Nephron progenitor cell (in vitro differentiated cells): ENCODE results near the gene CBX2.
A peak's percentile ranks its signal among the peaks of the same experiment; 100 is the strongest.

ENCODE experiments used
- DNase-seq: peaks from one replicate; pipeline ENCODE4 v3.0.0; 2021
- H3K27ac Mint-ChIP-seq: 2 replicates; pipeline ENCODE4 v1.8.0; 2021; ENCODE audit warnings: mild to moderate bottlenecking, moderate library complexity, mixed read lengths
- H3K27me3 Mint-ChIP-seq: 2 replicates; pipeline ENCODE4 v1.8.0; 2021; ENCODE audit warnings: mild to moderate bottlenecking, low read depth, mixed read lengths; ENCODE audit not compliant: poor library complexity
- H3K36me3 Mint-ChIP-seq: 2 replicates; pipeline ENCODE4 v1.8.0; 2021; ENCODE audit warnings: low read depth, mixed read lengths
- H3K4me1 Mint-ChIP-seq: 2 replicates; pipeline ENCODE4 v1.8.0; 2021; ENCODE audit warnings: mixed read lengths
- H3K4me3 Mint-ChIP-seq: 2 replicates; pipeline ENCODE4 v1.8.0; 2021; ENCODE audit warnings: mild to moderate bottlenecking, moderate library complexity, mixed read lengths
- H3K9me3 Mint-ChIP-seq: 2 replicates; pipeline ENCODE4 v1.8.0; 2021; ENCODE audit warnings: mild to moderate bottlenecking, moderate library complexity, mixed read lengths
- CTCF ChIP-seq: fragments of 200-600 bp; sonication (generic); IDR thresholded peaks from 2 replicates; pipeline ENCODE4 v1.5.0; 2021; ENCODE audit warnings: antibody characterized with exemption

CBX2 gene

GRCh38 chr17:79737046-79737921 is 40.7 kb upstream of the CBX2 start:
- peaks cover 37% of the 10 kb centered on the region for H3K27me3 Mint-ChIP-seq
- DNase-seq = no peak

GRCh38 chr17:79737922-79738578 is 39.9 kb upstream of the CBX2 start:
- H3K27me3 Mint-ChIP-seq = peaks cover 37% of the 10 kb centered on the region
- no peaks in the 10 kb centered on the region for H3K36me3 Mint-ChIP-seq
- H3K4me1 Mint-ChIP-seq = peaks cover 50% of the 10 kb centered on the region
- no peak overlapping the region for H3K27ac Mint-ChIP-seq
- H3K9me3 Mint-ChIP-seq = no peaks in the 10 kb centered on the region
- no peak for DNase-seq
- no peak overlapping the region for H3K4me3 Mint-ChIP-seq
- TF ChIP-seq CTCF = no peak

More at GRCh38 chr17:79737046-79737921, 40.7 kb upstream of the CBX2 start:
- no peaks in the 10 kb centered on the region for H3K36me3 Mint-ChIP-seq
- no peak overlapping the region for H3K27ac Mint-ChIP-seq
- no peak for TF ChIP-seq CTCF
- no peaks in the 10 kb centered on the region for H3K9me3 Mint-ChIP-seq
- H3K4me1 Mint-ChIP-seq = peaks cover 55% of the 10 kb centered on the region
- H3K4me3 Mint-ChIP-seq = no peak overlapping the region

GRCh38 chr17:79738643-79739042 is 39.3 kb upstream of the CBX2 start:
- H3K27ac Mint-ChIP-seq = no peak overlapping the region
- peaks cover 34% of the 10 kb centered on the region for H3K27me3 Mint-ChIP-seq
- H3K4me3 Mint-ChIP-seq = peak overlapping the region; percentile 13
- H3K36me3 Mint-ChIP-seq = no peaks in the 10 kb centered on the region
- TF ChIP-seq CTCF = no peak
- H3K4me1 Mint-ChIP-seq = peaks cover 49% of the 10 kb centered on the region
- no peak for DNase-seq
- no peaks in the 10 kb centered on the region for H3K9me3 Mint-ChIP-seq

GRCh38 chr17:79739148-79740062 is 38.5 kb upstream of the CBX2 start:
- no peaks in the 10 kb centered on the region for H3K9me3 Mint-ChIP-seq
- peaks cover 36% of the 10 kb centered on the region for H3K27me3 Mint-ChIP-seq
- peak overlapping the region; percentile 13 for H3K4me3 Mint-ChIP-seq
- no peak for TF ChIP-seq CTCF
- no peaks in the 10 kb centered on the region for H3K36me3 Mint-ChIP-seq
- H3K4me1 Mint-ChIP-seq = peaks cover 49% of the 10 kb centered on the region
- no peak for DNase-seq
- H3K27ac Mint-ChIP-seq = no peak overlapping the region

GRCh38 chr17:79740413-79740812 is 37.5 kb upstream of the CBX2 start:
- no peak for DNase-seq
- Mint-ChIP-seq H3K36me3 (no peaks in the 10 kb centered on the region), H3K27ac (no peak overlapping the region), H3K27me3 (peaks cover 46% of the 10 kb centered on the region), H3K4me3 (peak overlapping the region; percentile 15), H3K9me3 (no peaks in the 10 kb centered on the region), H3K4me1 (peaks cover 55% of the 10 kb centered on the region)
- no peak for TF ChIP-seq CTCF
